RCC 7860 (cell line): Measurements from ENCODE around the gene XPR1.
A peak's percentile ranks its signal among the peaks of the same experiment; 100 is the strongest.

Source experiments
- DNase-seq: peaks from one replicate; pipeline ENCODE4 v3.0.0-alpha.2; 2015; ENCODE audit warnings: low spot score
- FAIRE-seq: peaks from 2 replicates; lab custom pipeline; 2012; peaks lifted over from hg19 to GRCh38; lab: Jason Lieb, UNC

XPR1 gene

DNA sequence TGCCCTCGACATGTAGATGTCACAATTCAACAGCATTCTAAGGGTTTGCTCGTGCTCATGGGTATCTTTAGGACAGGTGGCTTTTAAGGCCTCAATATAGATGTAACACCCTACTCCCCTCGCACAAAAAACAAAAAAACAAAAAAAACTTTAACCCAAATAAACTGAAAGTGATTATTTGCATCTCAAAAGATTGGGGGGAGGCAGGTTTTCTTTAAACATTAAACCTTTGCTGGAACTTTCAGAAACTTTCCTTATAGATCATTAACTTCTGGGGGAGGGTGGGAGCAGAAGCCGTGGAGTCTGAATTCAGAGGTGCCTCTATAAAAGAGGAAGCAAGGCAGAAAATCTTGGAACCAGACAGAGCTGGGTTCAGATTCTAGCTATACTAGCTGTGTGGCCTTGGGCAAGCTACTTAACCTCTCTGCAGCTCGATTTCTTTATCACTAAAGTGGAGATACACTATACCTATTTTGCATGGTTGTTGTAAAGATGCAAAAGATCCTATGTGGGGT, 277.7 kb downstream of the XPR1 start:
- DNase-seq (no peak), FAIRE-seq (no peak)

DNA sequence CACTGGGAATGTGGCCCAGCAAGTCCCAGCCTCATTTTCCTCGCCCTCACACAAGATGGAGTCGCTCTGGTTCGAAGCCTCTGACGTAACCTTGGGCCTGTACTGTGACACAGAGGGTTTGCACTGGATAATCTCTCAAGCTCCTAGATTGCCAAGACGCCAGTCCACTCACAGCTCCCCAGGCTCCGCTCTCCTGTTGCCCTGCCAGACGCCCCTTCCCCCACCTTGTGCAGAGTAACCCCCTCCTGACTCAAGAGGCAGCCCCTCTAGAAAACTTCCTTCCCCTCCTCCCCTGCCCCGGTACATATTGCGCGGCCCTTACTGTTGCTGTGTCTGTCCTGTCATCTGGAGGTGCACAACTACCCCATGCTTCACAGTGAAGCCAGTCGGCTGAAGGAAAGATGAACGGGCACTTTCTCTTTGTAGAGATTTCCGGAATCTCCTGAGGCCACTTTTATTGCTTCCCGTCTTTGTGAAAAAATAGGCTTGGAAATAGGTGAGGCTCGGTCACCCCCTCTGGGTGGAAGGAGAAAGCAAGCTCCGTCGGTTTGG, 279.9 kb downstream of the XPR1 start:
- FAIRE-seq, result no peak

DNA sequence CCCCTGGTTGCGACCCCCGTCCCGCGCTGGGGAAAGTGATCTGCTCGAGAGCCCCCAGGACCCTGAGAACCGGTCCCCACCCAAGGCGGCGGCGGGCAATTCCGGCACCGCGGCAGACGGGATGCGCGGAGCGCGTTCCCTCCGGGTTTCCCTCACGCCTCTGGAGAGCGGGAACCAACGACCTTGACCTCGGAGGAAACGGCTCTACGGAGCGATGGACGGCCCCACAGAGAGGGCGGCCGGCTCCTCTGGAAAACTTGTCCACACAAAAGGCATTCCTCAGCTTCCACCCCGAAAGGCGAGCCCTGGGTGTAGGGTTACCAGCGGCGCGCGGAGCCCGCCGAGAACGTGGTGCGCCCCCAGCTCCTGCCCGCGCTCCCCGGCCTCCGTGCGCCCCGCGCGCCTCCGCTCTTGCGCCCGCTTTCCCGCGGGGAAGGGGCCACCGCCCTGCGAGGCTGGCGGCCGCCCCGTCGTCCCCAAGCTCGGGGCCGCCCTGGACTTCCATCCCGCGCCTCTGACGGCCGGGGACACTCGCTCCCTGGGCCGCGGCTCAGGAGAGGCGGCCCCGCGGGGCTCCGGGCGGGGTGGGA, 280.5 kb downstream of the XPR1 start:
- FAIRE-seq (no peak), DNase-seq (no peak)

More for the DNA sequence above, 279.9 kb downstream of the XPR1 start:
- DNase-seq, result no peak

DNA sequence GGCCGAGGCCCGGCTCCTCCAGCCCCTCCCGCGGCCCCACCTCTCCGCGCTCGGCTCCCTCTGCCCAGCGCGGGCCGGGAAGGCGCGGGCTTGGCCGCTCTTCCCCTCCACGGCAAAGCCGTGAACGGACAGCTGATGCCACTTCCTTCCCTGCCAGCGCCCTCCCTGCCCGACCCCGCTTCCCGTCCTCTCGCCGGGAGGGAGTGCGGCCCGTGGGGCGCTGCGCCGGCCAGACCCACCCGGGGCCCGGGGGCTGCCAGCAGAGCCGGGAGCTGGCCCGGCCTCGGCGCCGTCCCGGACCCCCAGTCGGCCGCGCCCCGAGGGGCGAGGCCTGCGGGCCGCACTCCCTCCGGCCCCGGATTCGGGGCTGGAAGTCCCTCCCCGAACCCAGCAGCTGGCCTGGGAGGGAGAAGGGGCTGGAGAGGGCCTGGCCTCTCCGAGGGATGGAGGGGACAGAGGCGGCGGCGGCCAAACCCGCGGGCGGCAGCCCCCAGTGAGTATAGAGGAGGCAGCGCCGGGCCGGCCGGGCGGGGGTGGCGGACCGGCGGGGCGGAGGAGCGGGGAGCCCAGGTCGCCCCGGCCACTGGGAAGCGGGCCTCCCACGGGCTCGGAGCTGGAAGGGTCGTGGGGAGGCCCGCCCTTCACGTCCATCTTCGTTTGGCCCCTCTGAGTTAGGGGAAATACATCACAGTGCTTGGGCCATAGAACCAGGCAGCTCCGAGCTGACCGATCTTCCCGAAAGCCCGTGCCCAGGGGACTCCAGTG, 281.2 kb downstream of the XPR1 start, which contains the start of gene KIAA1614:
TSS of gene KIAA1614 (plus strand) at position 97 of the 765 bp plus-strand sequence. CDS start at position 444, 347 bp downstream.
- FAIRE-seq (no peak), DNase-seq (no peak)

DNA sequence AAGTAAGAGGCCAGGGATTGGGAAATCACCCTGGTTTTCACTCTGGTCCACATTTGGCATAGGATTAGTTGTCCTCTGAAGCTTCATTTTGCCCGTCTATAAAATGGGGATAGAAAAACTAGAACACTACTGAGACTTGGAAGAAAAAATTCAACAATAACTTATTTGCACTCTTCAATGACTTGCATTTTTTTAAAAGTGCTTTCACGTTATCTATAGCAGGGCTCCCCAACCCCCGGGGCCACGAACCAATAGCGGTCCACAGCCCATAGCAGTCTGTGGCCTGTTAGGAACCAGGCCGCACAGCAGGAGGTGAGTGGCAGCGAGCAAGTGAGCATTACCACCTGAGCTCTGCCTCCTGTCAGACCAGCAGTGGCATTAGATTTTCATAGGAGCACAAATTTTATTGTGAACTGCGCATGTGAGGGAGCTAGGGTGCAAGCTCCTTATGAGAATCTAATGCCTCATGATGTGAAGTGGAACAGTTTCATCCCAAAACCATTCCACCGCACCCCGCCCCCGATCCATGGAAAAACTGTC, 283.7 kb downstream of the XPR1 start:
- DNase-seq (no peak), FAIRE-seq (no peak)

DNA sequence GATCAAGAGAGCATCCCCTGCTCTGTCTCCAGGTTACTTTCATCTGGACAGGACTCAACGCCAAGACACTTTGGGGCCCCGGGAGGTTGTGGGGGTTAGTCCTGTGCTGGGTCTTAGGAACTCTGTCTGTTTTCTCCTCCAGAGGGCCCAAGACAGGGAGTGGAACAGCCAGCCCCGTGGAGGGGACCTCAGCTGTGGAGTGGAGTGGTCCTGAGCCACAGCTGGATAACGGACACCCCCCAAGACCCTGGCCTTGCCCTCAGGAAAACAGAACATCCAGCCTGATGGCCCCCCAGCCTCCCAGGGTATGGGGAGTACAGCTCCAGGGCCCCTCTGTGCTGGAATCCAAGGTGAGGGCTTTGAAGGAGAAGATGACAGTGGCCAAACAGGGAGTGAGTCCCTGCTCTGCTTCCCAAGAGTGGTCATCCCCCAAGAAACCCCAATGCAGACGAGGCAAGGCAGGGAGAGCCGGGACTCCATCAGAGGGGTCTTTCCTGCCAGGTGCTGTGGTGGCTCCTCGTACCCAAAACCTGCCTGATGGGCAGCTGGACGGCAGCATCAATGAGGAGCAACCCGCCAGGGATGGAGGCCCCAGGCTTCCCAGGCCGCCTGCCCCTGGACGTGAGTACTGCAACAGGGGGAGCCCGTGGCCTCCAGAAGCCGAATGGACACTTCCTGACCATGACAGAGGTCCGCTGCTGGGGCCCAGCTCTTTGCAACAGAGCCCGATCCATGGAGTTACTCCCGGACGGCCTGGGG, 284.4 kb downstream of the XPR1 start:
- no peak for FAIRE-seq
- DNase-seq, result no peak

DNA sequence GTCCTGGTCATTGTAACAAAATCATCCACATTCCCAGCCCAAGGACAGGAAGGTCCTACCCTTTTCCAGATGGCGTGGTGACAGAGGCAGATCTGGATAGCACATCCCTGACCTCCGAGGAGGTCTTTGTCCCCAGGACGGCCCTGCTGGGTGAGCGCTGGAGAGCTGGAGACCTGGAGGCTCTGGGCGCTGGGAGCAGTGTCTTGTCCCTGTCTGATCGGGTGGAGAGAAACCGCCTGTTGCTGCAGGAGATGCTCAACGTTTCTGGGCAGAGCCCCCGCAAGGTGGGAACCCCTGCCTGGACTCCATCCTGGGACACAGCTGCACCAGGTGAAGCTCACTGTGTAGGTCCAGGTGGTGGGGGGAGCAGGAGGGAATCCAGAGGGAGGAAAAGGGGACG, 284.9 kb downstream of the XPR1 start:
- no peak for DNase-seq
- FAIRE-seq, result no peak

DNA sequence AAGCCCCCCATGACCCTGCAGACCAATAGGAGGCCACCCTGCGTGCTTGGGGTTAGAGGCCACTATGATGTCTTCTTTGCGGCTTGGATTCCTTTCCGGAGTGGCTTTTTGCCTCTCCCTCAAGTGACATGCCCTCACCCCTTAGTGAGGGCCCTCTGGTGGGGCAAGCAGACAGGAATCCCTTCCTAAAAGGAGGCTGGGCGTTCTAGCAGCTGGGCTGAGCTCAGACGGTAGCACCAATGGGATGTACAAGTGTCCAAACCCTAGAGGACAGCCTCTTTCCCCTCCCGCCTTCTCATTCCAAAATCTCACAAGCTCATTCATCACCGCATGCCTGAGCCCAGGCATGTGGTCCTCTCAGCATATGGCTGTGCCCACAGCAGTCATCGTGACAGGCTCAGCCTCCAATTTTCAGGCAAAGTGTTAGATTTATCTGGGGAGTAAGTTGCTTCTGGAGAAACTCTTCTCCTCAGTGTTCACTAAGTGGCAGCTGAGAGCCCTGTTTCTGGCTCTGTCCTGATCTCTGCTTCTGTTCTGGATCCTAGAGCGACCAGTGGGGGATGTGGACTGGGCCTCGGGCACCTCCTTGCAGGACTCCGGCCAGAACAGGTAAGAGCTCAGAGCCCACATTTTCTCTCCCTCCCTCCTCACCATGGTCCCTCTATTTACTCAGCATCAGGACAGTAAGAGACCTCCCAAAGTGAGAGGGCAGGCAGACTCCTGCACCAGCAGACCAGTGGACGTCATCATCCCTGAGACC, 285.7 kb downstream of the XPR1 start:
- FAIRE-seq (no peak), DNase-seq (no peak)

DNA sequence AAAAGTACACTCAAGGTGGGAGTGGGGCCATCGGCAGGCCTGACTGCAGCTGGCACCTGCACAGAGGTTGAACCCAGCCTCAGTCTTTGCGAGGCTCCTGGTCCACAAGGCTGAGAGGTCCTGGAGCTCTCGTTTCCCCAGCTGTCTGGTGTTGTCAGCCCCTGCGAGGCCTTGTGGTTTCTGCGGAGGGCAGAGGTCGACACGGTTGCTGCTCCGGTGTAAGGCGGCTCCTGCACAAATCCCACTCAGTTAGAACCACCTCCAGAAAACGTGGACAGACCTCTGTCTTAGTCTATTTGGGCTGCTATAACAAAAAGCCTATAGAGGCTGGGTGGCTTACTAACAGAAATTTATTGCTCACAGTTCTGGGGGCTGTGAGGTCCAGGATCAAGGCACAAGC, 286.7 kb downstream of the XPR1 start:
- DNase-seq, result peak; percentile 24
- FAIRE-seq, result no peak

DNA sequence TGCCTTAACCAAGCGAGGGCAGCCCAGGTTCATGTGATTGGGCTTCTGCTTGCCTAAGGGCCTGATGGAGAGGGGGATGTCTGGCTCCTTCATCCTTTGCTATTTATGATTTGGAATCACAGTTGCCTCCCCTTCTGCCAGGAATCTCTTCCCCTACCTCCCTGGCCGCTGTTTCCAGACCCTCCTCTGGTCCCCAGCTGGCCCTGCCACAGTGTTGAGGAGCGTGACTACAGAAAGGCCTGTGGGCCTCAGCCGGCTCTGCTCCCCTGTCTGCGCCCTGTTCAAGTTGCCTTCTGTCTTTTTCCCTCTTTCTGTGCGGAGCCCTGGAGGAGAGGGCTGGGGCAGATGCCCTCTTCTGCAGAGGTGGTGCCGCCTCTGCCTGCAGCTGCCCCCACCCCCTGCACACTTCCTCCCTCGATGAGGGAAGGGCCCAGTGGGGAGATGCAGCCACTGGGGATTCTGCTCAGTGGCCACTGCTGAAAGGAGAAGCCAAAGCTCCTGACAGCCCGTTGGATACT, 287.4 kb downstream of the XPR1 start:
- DNase-seq (no peak), FAIRE-seq (no peak)

DNA sequence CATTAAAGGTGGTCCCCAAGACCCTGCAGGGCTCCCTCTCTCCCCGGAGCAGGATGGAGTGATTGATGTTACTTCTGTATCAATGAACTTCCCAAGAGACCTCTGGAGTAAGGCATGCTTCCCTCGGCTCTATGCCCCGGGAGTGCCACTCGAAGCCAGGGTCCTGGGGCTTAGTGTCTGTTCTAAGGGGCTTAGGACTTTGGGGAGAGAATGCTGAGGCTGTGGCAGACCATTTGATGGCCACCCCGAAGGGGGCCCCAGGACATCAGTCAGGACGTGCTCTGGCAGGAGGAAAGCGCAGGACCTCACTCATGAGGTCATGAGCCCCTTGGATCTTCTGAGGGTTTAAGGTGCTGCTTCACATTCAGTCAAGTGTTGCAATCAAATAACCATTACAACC, 288.4 kb downstream of the XPR1 start:
- no peak for FAIRE-seq
- DNase-seq, result no peak

DNA sequence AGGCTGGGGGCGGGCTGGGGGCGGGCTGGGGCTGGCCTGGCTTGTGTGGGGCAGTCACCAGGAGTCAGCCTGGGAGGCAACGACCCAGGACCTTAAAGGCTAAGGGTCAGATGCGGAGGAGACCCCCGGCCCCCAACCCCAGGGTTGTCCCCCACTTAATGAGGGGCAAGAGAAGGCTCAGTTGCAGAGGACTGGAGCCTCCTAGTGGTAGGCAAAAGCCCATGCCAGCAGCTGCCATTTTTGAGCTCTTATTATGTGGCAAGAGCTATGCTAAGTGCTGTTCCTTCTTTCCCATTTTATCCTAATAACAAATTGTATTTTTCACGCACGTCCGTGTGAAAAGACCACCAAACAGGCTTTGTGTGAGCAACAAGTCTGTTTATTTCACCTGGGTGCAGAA, 288.9 kb downstream of the XPR1 start:
- FAIRE-seq (no peak), DNase-seq (no peak)

DNA sequence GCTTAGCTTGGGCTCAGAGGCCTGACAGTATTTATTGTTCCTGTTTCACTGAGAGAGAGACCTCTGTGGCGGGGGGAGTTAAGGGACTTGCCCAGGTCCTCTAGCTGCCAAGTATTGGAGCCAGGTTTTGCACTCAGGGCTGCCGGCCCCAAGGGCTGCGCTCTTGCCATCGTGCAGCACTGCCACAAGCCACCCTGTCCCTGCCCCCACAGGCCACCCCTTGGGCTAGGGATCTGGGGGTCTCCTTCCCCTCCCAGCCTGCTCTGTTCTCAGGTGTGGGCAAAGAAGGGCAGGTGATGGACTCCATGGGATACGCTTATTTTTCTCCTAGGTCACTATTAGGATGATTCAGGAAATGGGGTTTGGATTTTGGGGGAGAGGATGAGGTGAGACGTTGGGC, 289.6 kb downstream of the XPR1 start:
- DNase-seq, result no peak
- no peak for FAIRE-seq

DNA sequence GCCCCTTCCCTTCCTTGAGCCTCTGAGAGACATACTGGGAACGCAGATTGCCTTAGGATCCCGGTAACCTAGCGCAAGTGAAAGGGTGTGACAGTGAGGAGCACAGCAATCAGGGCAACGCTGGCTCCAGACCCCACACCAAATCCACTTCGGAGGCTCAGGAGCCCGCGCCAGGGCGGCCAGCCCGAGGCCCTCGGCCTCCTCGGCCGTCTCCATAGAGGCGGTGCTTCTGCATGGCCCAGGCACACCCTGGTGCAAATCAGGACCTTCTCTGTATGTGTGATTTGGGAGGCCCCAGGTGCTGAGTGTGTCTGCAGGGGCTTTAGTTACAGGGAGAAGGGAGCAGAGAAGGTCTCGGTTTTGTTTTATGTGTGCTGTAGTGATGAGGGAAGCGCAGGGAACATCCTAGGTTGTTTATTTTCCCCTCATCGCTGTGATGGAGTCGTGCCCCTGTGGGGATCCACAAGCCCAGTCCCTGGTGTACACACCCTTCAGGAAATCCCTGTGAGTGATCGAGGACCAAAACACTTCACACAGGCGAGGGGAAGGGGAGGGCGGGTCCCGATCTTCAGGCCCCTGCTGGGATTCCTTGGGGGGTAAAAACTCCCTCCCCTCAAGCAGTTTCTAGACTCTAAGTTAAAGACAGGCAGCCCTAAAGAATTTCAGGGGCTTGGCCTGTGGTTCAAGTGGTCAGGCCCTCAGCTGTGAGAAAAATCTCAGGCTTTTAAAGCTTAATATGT, 290.2 kb downstream of the XPR1 start:
- DNase-seq, result no peak
- no peak for FAIRE-seq

DNA sequence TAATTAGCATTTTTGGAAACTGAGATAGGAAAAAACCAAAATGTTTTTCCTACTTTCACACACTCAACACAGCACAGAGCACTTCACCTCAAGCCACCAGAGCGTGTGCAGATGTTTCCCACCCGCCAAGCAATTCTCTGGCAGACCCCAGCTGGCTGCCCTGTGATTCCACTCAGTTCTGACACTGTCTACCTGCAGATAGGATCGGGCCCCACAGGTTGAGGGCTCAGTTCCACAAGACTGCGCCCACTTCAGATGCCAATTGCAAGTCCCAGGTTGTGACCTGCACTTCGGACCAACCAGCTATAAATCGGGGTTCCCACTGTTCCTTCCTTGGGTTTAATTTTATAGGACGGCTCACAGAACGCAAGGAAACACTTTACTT, 290.8 kb downstream of the XPR1 start:
- DNase-seq, result no peak
- no peak for FAIRE-seq

DNA sequence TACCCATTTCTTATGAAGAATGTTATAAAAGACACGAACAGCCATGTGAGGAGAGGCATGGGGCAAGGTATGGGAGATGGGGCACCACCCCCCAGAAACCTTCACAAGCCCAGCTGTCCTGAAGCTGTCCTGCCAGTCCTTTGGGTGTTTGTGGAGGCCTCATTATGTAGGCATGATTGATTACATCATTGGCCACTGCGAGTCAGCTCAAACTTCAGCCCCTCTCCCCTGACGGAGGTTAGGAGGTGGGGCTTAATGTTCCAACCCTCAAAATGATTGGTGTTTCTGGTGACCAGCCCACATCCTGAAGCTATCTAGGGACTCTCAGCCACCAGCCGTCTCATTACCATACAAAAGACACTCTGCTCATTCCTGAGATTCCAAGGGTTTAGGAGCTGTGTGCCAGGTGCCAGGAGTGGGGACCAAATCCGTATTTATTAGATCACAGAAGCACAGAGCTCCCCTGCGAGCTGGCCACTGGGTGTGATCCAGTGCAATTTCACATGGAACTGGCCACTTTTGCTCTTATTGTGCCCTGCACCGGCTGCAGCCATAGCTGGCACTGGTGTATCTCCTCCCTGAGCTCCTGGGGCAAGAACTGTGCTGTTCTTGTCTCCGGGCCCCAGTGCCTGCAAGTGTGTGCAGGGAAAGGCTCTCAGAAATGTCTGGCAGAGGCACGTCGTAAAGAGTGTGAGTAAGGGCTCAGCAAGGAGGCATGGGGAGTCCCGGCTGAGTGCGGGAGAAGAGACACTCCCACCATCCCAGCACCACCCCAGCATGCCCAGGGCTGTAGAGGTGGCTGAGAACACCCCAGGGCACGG, 291.4 kb downstream of the XPR1 start:
- no peak for DNase-seq
- no peak for FAIRE-seq

DNA sequence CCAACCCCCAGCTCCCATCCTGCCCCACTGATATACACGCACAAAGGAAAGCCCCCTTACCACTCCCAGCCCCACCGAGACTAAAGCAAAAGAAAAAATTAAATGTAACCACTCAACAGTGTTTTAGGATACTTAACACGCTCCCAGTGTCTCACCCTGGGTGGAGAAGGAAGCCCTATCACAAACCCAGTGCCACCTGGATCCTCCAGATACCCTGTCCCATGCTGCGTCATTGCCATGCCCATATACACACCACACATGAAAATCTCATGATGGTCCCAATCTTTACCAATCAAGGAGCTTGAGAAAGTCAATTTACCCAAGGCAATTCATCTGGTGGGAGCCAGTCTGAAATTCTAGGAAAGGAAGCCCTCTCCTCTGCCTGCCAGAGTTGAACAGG, 292.1 kb downstream of the XPR1 start:
- FAIRE-seq (no peak), DNase-seq (no peak)

DNA sequence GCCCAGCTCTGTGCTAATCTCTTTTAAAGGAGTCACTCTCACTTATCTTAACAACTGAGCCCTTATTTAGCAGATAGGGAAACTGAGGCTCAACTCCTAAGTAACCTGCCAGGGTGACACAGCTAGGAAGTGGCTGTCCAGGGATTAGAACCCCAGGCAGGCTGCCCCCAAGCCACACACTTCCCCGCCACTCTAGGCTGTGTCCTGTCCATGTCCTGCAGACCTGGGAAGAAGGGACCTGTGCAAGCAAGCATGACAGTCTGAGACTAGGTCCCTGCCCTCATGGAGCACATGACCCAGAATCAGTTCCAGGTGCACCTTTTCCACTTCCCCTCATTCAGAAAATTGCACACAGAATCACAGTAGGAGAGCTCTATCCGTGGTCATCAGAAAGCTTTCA, 293.1 kb downstream of the XPR1 start:
- FAIRE-seq, result no peak

More for the DNA sequence above, 293.1 kb downstream of the XPR1 start:
- DNase-seq, result no peak
